Sciatic nerve (tissue), 2 donors: Measurements from ENCODE around the gene PRDM16. TPM values are rescaled to one million over a fixed set of nuclear protein-coding genes. Genes with fewer than 3 reads are reported as not detected.
"Not testable (repeated sequence)": the region's sequence is repeated elsewhere in the genome, so short reads cannot be mapped to it uniquely, and the experiment has no call there.

Experiments
- ATAC-seq: fragments of 200-7000 bp; cut with Tn5 transposase; one replicate; pipeline ENCODE4 v1.9.1; 2020; ENCODE audit warnings: mild to moderate bottlenecking, moderate library complexity
- DNase-seq: peaks from one replicate; pipeline ENCODE4 v3.0.0-alpha.2; 2020; ENCODE audit warnings: low spot score
- intact Hi-C: fragments of 100-400 bp; cut with DNase I; formaldehyde crosslinking; loops from one replicate; pipeline ENCODE4 v1.14.2; 2022
- total RNA-seq: library from RNA; stranded (reverse); fragmentation: NEBNext Ultra II Directional; extraction: Animal tissue kit (Norgen Biotek cat#: 25700); gene quantifications from one replicate; pipeline ENCODE4 v1.2.1, GENCODE V29; 2021
- donor health status: DM: no; HTN: no; CAD: no.
- donor health status: DM: no; HTN: no; CAD: no.

The PRDM16 gene
- total RNA-seq, 1 donor from 2014 or later: 31.3 TPM

GRCh38 chr1:3237570-3237969 is 168.6 kb downstream of the PRDM16 start:
- intact Hi-C loops: no loop called here
- ATAC-seq: no peak
- DNase-seq: no peak

GRCh38 chr1:3237994-3238702 is 169.1 kb downstream of the PRDM16 start:
- intact Hi-C loops: no loop called here
- ATAC-seq: no peak
- no peak for DNase-seq

- no peak for DNase-seq
- intact Hi-C loops: no loop called here
- no peak for ATAC-seq
Measured at GRCh38 chr1:3238703-3239278, 169.8 kb downstream of the PRDM16 start.

GRCh38 chr1:3239991-3240390 is 171.0 kb downstream of the PRDM16 start:
- ATAC-seq, intact Hi-C loops, DNase-seq: not testable (repeated sequence)

GRCh38 chr1:3240524-3241235 is 171.7 kb downstream of the PRDM16 start:
- DNase-seq (no peak), ATAC-seq (peak; percentile 46)
- intact Hi-C loops: no loop called here

- ATAC-seq: no peak
- no peak for DNase-seq
- intact Hi-C loops: no loop called here
Measured at GRCh38 chr1:3241236-3241550, 172.2 kb downstream of the PRDM16 start.

GRCh38 chr1:3241673-3242407 is 172.8 kb downstream of the PRDM16 start:
- DNase-seq (no peak), ATAC-seq (no peak)
- intact Hi-C loops: no loop called here

- no peak for DNase-seq
- no peak for ATAC-seq
- intact Hi-C loops: no loop called here
Measured at GRCh38 chr1:3242408-3243260, 173.6 kb downstream of the PRDM16 start.

GRCh38 chr1:3243304-3243703 is 174.3 kb downstream of the PRDM16 start:
- ATAC-seq (no peak), DNase-seq (no peak)
- intact Hi-C loops: no loop called here

GRCh38 chr1:3244025-3244926 is 175.3 kb downstream of the PRDM16 start:
- intact Hi-C loops: no loop called here
- no peak for ATAC-seq
- DNase-seq: no peak

- intact Hi-C loops: no loop called here
- no peak for DNase-seq
- no peak for ATAC-seq
Measured at GRCh38 chr1:3244927-3245315, 175.9 kb downstream of the PRDM16 start.

- intact Hi-C loops: no loop called here
- DNase-seq: no peak
- ATAC-seq: no peak
Measured at GRCh38 chr1:3245344-3245743, 176.3 kb downstream of the PRDM16 start.

GRCh38 chr1:3245768-3246167 is 176.8 kb downstream of the PRDM16 start:
- intact Hi-C loops: no loop called here
- no peak for ATAC-seq
- DNase-seq: no peak

- intact Hi-C loops: no loop called here
- DNase-seq (no peak), ATAC-seq (no peak)
Measured at GRCh38 chr1:3246251-3246650, 177.2 kb downstream of the PRDM16 start.

GRCh38 chr1:3247521-3248121 is 178.6 kb downstream of the PRDM16 start:
- intact Hi-C loops: no loop called here
- ATAC-seq: no peak

GRCh38 chr1:3248155-3249141 is 179.4 kb downstream of the PRDM16 start:
- DNase-seq (no peak), ATAC-seq (no peak)
- intact Hi-C loops: no loop called here

More at GRCh38 chr1:3247521-3248121, 178.6 kb downstream of the PRDM16 start:
- DNase-seq: no peak
